GM12878 (cell line): Measurements from ENCODE around the gene DBNDD2. TPM values are rescaled to one million over a fixed set of nuclear protein-coding genes. Genes with fewer than 3 reads are reported as not detected.

ENCODE experiments used
- ATAC-seq: fragments of 200-7000 bp; cut with Tn5 transposase; 3 replicates; pipeline ENCODE4 v1.9.1; 2020; ENCODE audit warnings: mild to moderate bottlenecking, moderate library complexity
- BruUV-seq: library from RNA; stranded (reverse); fragments of 400-500 nt; replicated peaks from 2 replicates; lab custom pipeline; 2021; lab: Mats Ljungman, UMichigan
- CTCF ChIA-PET: fragments of 300-600 bp; sonication (Branson Sonifier 250); formaldehyde crosslinking; extraction: SDS; loops from one replicate; lab custom pipeline; 2021; ENCODE audit warnings: inconsistent platforms; lab: Yijun Ruan, JAX
- POLR2A ChIA-PET: fragments of 350-600 bp; formaldehyde crosslinking; extraction: SDS; loops from one replicate; lab custom pipeline; 2021; ENCODE audit warnings: inconsistent platforms; lab: Charles Lee
- RAD21 ChIA-PET: fragments of 300-600 bp; sonication (Branson Sonifier 250); formaldehyde crosslinking; loops from one replicate; lab custom pipeline; 2023; ENCODE audit warnings: antibody characterized with exemption; ENCODE audit not compliant: unreplicated experiment; lab: Charles Lee
- SMC1A ChIA-PET: fragments of 300-600 bp; sonication (Branson Sonifier 250); formaldehyde crosslinking; loops from one replicate; lab custom pipeline; 2023; ENCODE audit not compliant: unreplicated experiment, uncharacterized antibody; lab: Charles Lee
- DNase-seq: peaks from one replicate; pipeline ENCODE4 v3.0.0-alpha.2; 2011; ENCODE audit warnings: low read depth, low spot score
- FAIRE-seq: peaks from 3 replicates; lab custom pipeline; 2011; peaks lifted over from hg19 to GRCh38; lab: Jason Lieb, UNC
- H2AFZ ChIP-seq: 2 replicates; pipeline ENCODE4 v1.6.0; 2011; ENCODE audit warnings: low read depth, low read length, control low read depth; ENCODE audit not compliant: control insufficient read depth
- H3K27ac ChIP-seq: 2 replicates; pipeline ENCODE4 v1.5.1; 2011; ENCODE audit warnings: control low read depth; ENCODE audit not compliant: control insufficient read depth, insufficient read depth
- H3K27me3 ChIP-seq, 2 experiments: replicated peaks in 1 of 2; 2 replicates each; pipeline versions ENCODE4 v1.6.0 to v1.6.1; 2011; ENCODE audit warnings: low read length in 1 of 2; ENCODE audit not compliant: control insufficient read depth in 2 of 2, insufficient read depth in 2 of 2
- H3K36me3 ChIP-seq, 2 experiments: 2 replicates each; pipeline ENCODE4 v1.5.1; 2011; ENCODE audit warnings: low read length in 1 of 2; ENCODE audit not compliant: control insufficient read depth in 2 of 2, insufficient read depth in 2 of 2
- H3K4me1 ChIP-seq: 2 replicates; pipeline ENCODE4 v1.6.1; 2011; ENCODE audit warnings: mild to moderate bottlenecking, low read length, moderate library complexity, mixed read lengths; ENCODE audit not compliant: control insufficient read depth, insufficient read depth
- H3K4me2 ChIP-seq: 2 replicates; pipeline ENCODE4 v1.6.0; 2011; ENCODE audit warnings: control low read depth; ENCODE audit not compliant: control insufficient read depth, insufficient read depth
- H3K4me3 ChIP-seq: fragments of 200-600 bp; sonication (generic); 2 replicates; pipeline ENCODE4 v1.5.1; 2016
- H3K79me2 ChIP-seq: 2 replicates; pipeline ENCODE4 v1.6.0; 2011; ENCODE audit warnings: low read length; ENCODE audit not compliant: control insufficient read depth, insufficient read depth
- H3K9ac ChIP-seq: 2 replicates; pipeline ENCODE4 v1.8.0; 2011; ENCODE audit warnings: low read length, control low read depth, mixed read lengths; ENCODE audit not compliant: control insufficient read depth, insufficient read depth
- H3K9me3 ChIP-seq: replicated peaks from 3 replicates; pipeline ENCODE4 v1.5.1; 2011; ENCODE audit warnings: mild to moderate bottlenecking, low read length; ENCODE audit not compliant: control insufficient read depth, insufficient read depth
- H4K20me1 ChIP-seq: 2 replicates; pipeline ENCODE4 v1.6.0; 2011; ENCODE audit not compliant: control insufficient read depth, insufficient read depth
- DPF2 ChIP-seq: fragments of 450-650 bp; IDR thresholded peaks from 2 replicates; pipeline ENCODE4 v1.6.1; 2017; ENCODE audit warnings: mild to moderate bottlenecking
- ELK1 ChIP-seq: IDR thresholded peaks from 2 replicates; pipeline ENCODE4 v1.6.1; 2012; ENCODE audit warnings: low read depth, low read length, improper control_type of control experiment
- ESRRA ChIP-seq: IDR thresholded peaks from 2 replicates; pipeline ENCODE4 v1.6.1; 2012; ENCODE audit warnings: mild to moderate bottlenecking, low read length, improper control_type of control experiment
- IKZF1 ChIP-seq: fragments of 450-650 bp; conservative IDR thresholded peaks from 2 replicates; pipeline ENCODE4 v1.6.1; 2017; ENCODE audit warnings: antibody characterized with exemption, mild to moderate bottlenecking
- KLF5 ChIP-seq: fragments of 450-650 bp; IDR thresholded peaks from 2 replicates; pipeline ENCODE4 v1.6.1; 2014; ENCODE audit warnings: mild to moderate bottlenecking; ENCODE audit not compliant: partially characterized antibody
- MTA2 ChIP-seq: fragments of 450-650 bp; IDR thresholded peaks from 2 replicates; pipeline ENCODE4 v1.6.1; 2016; ENCODE audit warnings: low read depth, mild to moderate bottlenecking, moderate library complexity
- NFYA ChIP-seq: IDR thresholded peaks from 2 replicates; pipeline ENCODE4 v1.6.1; 2011; ENCODE audit warnings: low read depth, mild to moderate bottlenecking, low read length, improper control_type of control experiment, borderline replicate concordance
- NFYB ChIP-seq: IDR thresholded peaks from 2 replicates; pipeline ENCODE4 v1.6.1; 2011; ENCODE audit warnings: low read depth, mild to moderate bottlenecking, low read length, improper control_type of control experiment, moderate library complexity; ENCODE audit not compliant: insufficient read depth
- NR2F1 ChIP-seq: fragments of 450-650 bp; conservative IDR thresholded peaks from 2 replicates; pipeline ENCODE4 v1.6.1; 2017; ENCODE audit warnings: mild to moderate bottlenecking
- POU2F2 ChIP-seq: IDR thresholded peaks from 3 replicates; pipeline ENCODE4 v1.6.1; 2011; ENCODE audit warnings: low read depth, mild to moderate bottlenecking, low read length, borderline replicate concordance
- RAD51 ChIP-seq: fragments of 450-650 bp; IDR thresholded peaks from 2 replicates; pipeline ENCODE4 v1.6.1; 2016; ENCODE audit warnings: moderate library complexity, mild to moderate bottlenecking, inconsistent platforms
- RBBP5 ChIP-seq: fragments of 200-600 bp; sonication (generic); conservative IDR thresholded peaks from 2 replicates; pipeline ENCODE4 v1.6.1; 2016
- RELB ChIP-seq: fragments of 450-650 bp; IDR thresholded peaks from 2 replicates; pipeline ENCODE4 v1.6.1; 2017; ENCODE audit warnings: low read depth, mild to moderate bottlenecking, moderate library complexity
- ZNF274 ChIP-seq: IDR thresholded peaks from one replicate; pipeline ENCODE4 v1.8.0; 2011; ENCODE audit not compliant: insufficient read length, insufficient read depth
- ZNF622 ChIP-seq: fragments of 450-650 bp; IDR thresholded peaks from 2 replicates; pipeline ENCODE4 v1.6.1; 2017; ENCODE audit warnings: mild to moderate bottlenecking, inconsistent platforms
- ZSCAN29 ChIP-seq: fragments of 450-650 bp; IDR thresholded peaks from 2 replicates; pipeline ENCODE4 v1.6.1; 2017; ENCODE audit warnings: mild to moderate bottlenecking, moderate library complexity
- WGBS: methylation state at CpG from one replicate; pipeline ENCODE4 v1.1.6; 2016; ENCODE audit warnings: low lambda C conversion rate; ENCODE audit not compliant: insufficient replicate concordance, insufficient coverage; ENCODE audit errors: missing lambda C conversion rate; 5-methylcytosine and 5-hydroxymethylcytosine counted together
- in situ Hi-C: fragments of 300-500 bp; cut with MboI; formaldehyde crosslinking; loops from 9 replicates; pipeline ENCODE4 v1.14.3; 2018; ENCODE audit warnings: mixed read lengths
- intact Hi-C: fragments of 100-400 bp; cut with micrococcal nuclease; formaldehyde crosslinking; loops from one replicate; pipeline ENCODE4 v1.14.2; 2022; ENCODE audit not compliant: unreplicated experiment
- polyA plus RNA-seq, 11 experiments: library from polyadenylated mRNA; depleted of rRNA in 4 of 11; unstranded in 6 of 11; stranded (reverse) in 5 of 11; fragments of >200 nt; fragmentation: Nextera tagmentation in 4 of 11; fragmentation: Illumina TruSeq in 1 of 11; extraction: Ambion mirVana in 4 of 11; extraction: Trizol in 1 of 11; gene quantifications; 1 replicate in 1 of 11; 2 replicates in 10 of 11; pipeline versions ENCODE4 v1.2.1 to v1.2.3, GENCODE V29; 2011 to 2016; ENCODE audit warnings: inconsistent platforms in 2 of 11, missing spikeins in 2 of 11, low read depth in 1 of 11
- total RNA-seq, 4 experiments: library from RNA; depleted of rRNA in 3 of 4; stranded (reverse); fragments of >200 nt in 3 of 4; fragmentation: Illumina TruSeq in 1 of 4; extraction: Trizol in 1 of 4; gene quantifications; 2 replicates each; pipeline versions ENCODE4 v1.2.1 to v1.2.3, GENCODE V29; 2013 to 2021
- TF ChIP-seq, protein P1 (sequence below): IDR thresholded peaks from 2 replicates; pipeline ENCODE4 v1.6.1; 2012; ENCODE audit warnings: low read length, inconsistent platforms

DBNDD2 gene
- total and polyA plus RNA-seq, 10 of the 15 experiments (the other 5 are each of a cell fraction or from before 2014, with no cell fraction given), result 0.17 to 5.7 (median 0.49) TPM; not detected in 1

DNA sequence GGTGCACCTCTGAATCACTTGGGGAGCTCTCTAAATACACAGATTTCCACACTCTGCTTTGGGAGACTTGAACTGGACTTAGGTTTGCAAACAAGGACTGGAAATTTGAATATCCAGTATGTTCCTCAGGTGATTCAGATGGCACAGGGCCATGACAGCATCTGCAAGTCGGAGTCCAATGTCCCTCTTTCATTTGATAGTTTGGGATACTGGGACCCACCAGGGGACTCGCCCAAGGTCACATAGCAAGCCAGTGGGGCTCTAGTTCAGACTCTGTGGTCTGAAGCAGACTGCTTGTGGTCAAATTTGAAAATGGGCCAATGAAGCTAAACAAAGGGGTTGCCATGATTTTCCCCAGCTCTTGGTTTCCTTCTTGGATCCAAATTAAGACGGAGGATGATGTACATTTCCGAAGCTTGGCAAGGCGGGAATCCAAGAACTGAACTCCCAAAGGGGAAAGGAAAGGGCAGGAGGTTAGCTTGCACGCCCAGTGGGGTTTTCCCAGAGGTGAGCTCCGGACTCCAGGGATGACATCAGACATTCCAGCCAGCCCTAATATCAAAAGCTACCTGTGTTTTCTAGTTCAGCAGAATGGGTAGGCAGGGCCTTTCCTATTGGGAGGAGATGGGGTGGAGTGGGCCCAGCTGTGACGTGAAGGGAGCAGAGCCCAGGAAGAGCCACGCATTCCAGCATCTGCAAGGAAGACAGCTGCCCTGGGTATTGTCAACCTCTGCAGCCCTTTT is 48.5 kb upstream of the DBNDD2 start (continued):
- TF ChIP-seq MTA2, result 0 out of 2 replicates have a peak, but pooled peaks have one; percentile 23
- TF ChIP-seq ZNF274, result no peak
- peak; percentile 86 for TF ChIP-seq NR2F1
- TF ChIP-seq DPF2, result 0 out of 2 replicates have a peak, but pooled peaks have one; percentile 44
- no peak for TF ChIP-seq RBBP5
- TF ChIP-seq NFYB, result no peak
- TF ChIP-seq RAD51, result no peak
- no peak for TF ChIP-seq POU2F2
- TF ChIP-seq RELB, result peak; percentile 40; the same call in 1 of the 2 replicates

DNA sequence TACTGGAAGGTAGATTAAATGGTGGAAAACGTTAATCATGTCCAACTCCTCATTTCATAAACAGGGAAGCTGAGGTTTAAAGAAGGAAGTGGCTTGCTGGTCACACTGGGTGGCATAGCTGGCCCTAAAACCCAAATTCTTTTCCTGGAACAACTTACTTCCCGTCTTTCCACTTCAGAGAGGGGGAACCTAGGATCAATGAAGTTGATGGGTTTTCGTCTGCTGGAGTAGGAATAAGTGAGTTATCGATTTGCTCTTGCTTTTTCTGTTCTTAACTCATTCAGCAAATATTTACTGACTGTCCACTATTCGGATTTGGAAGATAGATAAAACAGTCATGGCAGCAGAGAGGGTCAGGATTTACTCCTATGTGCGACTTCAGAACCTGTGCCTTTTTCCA is 46.3 kb upstream of the DBNDD2 start:
- Histone ChIP-seq H3K9ac (no peak overlapping the region), H2AFZ (no peak overlapping the region), H3K36me3 (peaks cover 2 to 6% of the 10 kb centered on the region in 2 experiments; a peak in 3 of 4 replicates), H3K4me2 (no peak overlapping the region), H3K4me3 (no peak overlapping the region)
- FAIRE-seq (no peak), DNase-seq (no peak)
- POLR2A ChIA-PET, result interaction anchor here (0.7 to 1.4 kb wide), 5 partner anchors 12 to 717 kb away, joined by 3 to 6 read pairs (median 4); partner anchors contain the start of gene SDC4
- RAD21 ChIA-PET, result interaction anchor here (1.1 to 17.6 kb wide), 10 partner anchors 9 to 88 kb away, joined by 3 to 394 read pairs (median 8); no protein-coding TSS in a partner anchor
- SMC1A ChIA-PET, result interaction anchor here (0.9 to 19.8 kb wide), 11 partner anchors 9 to 82 kb away, joined by 3 to 440 read pairs (median 8); partner anchors contain the start of gene SDC4
- intact Hi-C loops, result loop anchor here (2.0 kb wide), 1 partner anchor 409 kb away; no protein-coding TSS in a partner anchor
- TF ChIP-seq ZSCAN29, result no peak
- no peak for TF ChIP-seq ESRRA
- TF ChIP-seq IKZF1, result no peak
- no peak for TF ChIP-seq KLF5
- TF ChIP-seq ELK1, result no peak
- TF ChIP-seq RAD51, result no peak
- TF ChIP-seq NFYA, result no peak
- no peak for TF ChIP-seq ZNF622
- TF ChIP-seq, protein P1, sequence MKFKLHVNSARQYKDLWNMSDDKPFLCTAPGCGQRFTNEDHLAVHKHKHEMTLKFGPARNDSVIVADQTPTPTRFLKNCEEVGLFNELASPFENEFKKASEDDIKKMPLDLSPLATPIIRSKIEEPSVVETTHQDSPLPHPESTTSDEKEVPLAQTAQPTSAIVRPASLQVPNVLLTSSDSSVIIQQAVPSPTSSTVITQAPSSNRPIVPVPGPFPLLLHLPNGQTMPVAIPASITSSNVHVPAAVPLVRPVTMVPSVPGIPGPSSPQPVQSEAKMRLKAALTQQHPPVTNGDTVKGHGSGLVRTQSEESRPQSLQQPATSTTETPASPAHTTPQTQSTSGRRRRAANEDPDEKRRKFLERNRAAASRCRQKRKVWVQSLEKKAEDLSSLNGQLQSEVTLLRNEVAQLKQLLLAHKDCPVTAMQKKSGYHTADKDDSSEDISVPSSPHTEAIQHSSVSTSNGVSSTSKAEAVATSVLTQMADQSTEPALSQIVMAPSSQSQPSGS, result no peak
- TF ChIP-seq, all 136 proteins: peak for 0
- Histone ChIP-seq H3K27me3 (no peaks in the 10 kb centered on the region), H3K79me2 (peaks cover 7% of the 10 kb centered on the region), H3K9me3 (no peaks in the 10 kb centered on the region; the same call in 2 of the 3 replicates), H3K4me1 (peaks cover 27% of the 10 kb centered on the region), H3K27ac (no peak overlapping the region), H4K20me1 (no peaks in the 10 kb centered on the region; the same call in 1 of the 2 replicates)
- no peak for ATAC-seq
- CTCF ChIA-PET, result interaction anchor here (0.9 to 19.4 kb wide), 15 partner anchors 10 to 409 kb away, joined by 3 to 685 read pairs (median 8); partner anchors contain the start of genes PIGT and TP53TG5
- in situ Hi-C loops, result loop anchor here (10.0 kb wide), 1 partner anchor 753 kb away; the partner anchor contains the start of gene CD40
- BruUV-seq, result no TSS peak
- 41% methylated on average over 6 of the region's 6 CpGs for WGBS
